Uterus (tissue), 2 donors: Measurements from ENCODE around the gene ISLR.

Experiments
- CTCF ChIP-seq, 4 experiments: fragments of 200-600 bp in 2 of 4; fragments of 450-650 bp in 2 of 4; sonication (generic) in 2 of 4; IDR thresholded peaks; one replicate each; pipeline ENCODE4 v1.5.1; 2016 to 2019; ENCODE audit warnings: antibody characterized with exemption in 4 of 4, mild to moderate bottlenecking in 2 of 4, moderate library complexity in 1 of 4
- POLR2A ChIP-seq, 2 donors: fragments of 450-650 bp; IDR thresholded peaks; one replicate each; pipeline ENCODE4 v1.6.1; 2016; ENCODE audit warnings: antibody characterized with exemption in 2 of 2, mild to moderate bottlenecking in 1 of 2, moderate library complexity in 1 of 2

- TF ChIP-seq CTCF (IDR thresholded peaks at IDR 0.05) (no peak), POLR2A (IDR thresholded peaks at IDR 0.05) (no peak)
Measured at GRCh38 chr15:74124196-74124595, 49.3 kb upstream of the ISLR start.
